CD4-positive, alpha-beta memory T cell (primary cell): ENCODE results near the gene CAMTA1. TPM values are rescaled to one million over a fixed set of nuclear protein-coding genes. Genes with fewer than 3 reads are reported as not detected.

Experiments used
- CTCF ChIA-PET: fragments of 350-600 bp; sonication (Branson Sonifier 250); formaldehyde crosslinking; loops from one replicate; lab custom pipeline; 2021; ENCODE audit warnings: inconsistent platforms; ENCODE audit not compliant: partially characterized antibody; lab: Charles Lee
- POLR2A ChIA-PET: fragments of 350-600 bp; sonication (Branson Sonifier 250); formaldehyde crosslinking; loops from one replicate; lab custom pipeline; 2021; ENCODE audit not compliant: partially characterized antibody; lab: Charles Lee
- DNase-seq, 5 donors: peaks; one replicate each; pipeline versions ENCODE4 v3.0.0 to v3.0.0-alpha.2; 2020 to 2022; ENCODE audit warnings: mixed read lengths in 1 of 5
- H3K27ac ChIP-seq: one replicate; pipeline ENCODE4 v1.7.0; 2013; ENCODE audit warnings: low read depth, low read length
- H3K27me3 ChIP-seq: 2 replicates; pipeline ENCODE4 v1.7.0; 2013; ENCODE audit warnings: mild to moderate bottlenecking, low read length, moderate library complexity; ENCODE audit not compliant: insufficient read depth
- H3K36me3 ChIP-seq: 2 replicates; pipeline ENCODE4 v1.7.0; 2013; ENCODE audit warnings: mild to moderate bottlenecking, low read length, moderate library complexity; ENCODE audit not compliant: insufficient read depth
- H3K4me1 ChIP-seq: 2 replicates; pipeline ENCODE4 v1.7.0; 2013; ENCODE audit warnings: mild to moderate bottlenecking, low read length, moderate library complexity; ENCODE audit not compliant: insufficient read depth
- H3K4me3 ChIP-seq, 2 donors: one replicate each; pipeline ENCODE4 v1.7.0; 2013; ENCODE audit warnings: low read length in 2 of 2, mild to moderate bottlenecking in 1 of 2
- H3K9me3 ChIP-seq, 2 donors: one replicate each; pipeline ENCODE4 v1.7.0; 2013; ENCODE audit warnings: low read length in 2 of 2, control low read depth in 1 of 2; ENCODE audit not compliant: control insufficient read depth in 1 of 2
- H3K27ac Mint-ChIP-seq, 7 donors: one replicate each; pipeline ENCODE4 v1.8.0; 2020 to 2021; ENCODE audit warnings: mixed read lengths in 7 of 7, mild to moderate bottlenecking in 6 of 7, inconsistent platforms in 3 of 7, moderate library complexity in 3 of 7
- H3K27me3 Mint-ChIP-seq, 2 donors: one replicate each; pipeline ENCODE4 v1.8.0; 2020 to 2021; ENCODE audit warnings: mixed read lengths in 2 of 2
- H3K36me3 Mint-ChIP-seq, 2 donors: one replicate each; pipeline ENCODE4 v1.8.0; 2020 to 2021; ENCODE audit warnings: mixed read lengths in 2 of 2, inconsistent platforms in 1 of 2, mild to moderate bottlenecking in 1 of 2
- H3K4me1 Mint-ChIP-seq, 4 donors: one replicate each; pipeline ENCODE4 v1.8.0; 2020 to 2021; ENCODE audit warnings: mixed read lengths in 4 of 4, mild to moderate bottlenecking in 1 of 4
- H3K4me3 Mint-ChIP-seq, 8 donors: one replicate each; pipeline ENCODE4 v1.8.0; 2020 to 2021; ENCODE audit warnings: mixed read lengths in 8 of 8, mild to moderate bottlenecking in 7 of 8, moderate library complexity in 6 of 8, inconsistent platforms in 3 of 8
- H3K9me3 Mint-ChIP-seq, 8 donors: one replicate each; pipeline ENCODE4 v1.8.0; 2020 to 2021; ENCODE audit warnings: mixed read lengths in 8 of 8, mild to moderate bottlenecking in 5 of 8, inconsistent platforms in 3 of 8, moderate library complexity in 1 of 8
- intact Hi-C: fragments of 100-400 bp; cut with micrococcal nuclease; formaldehyde crosslinking; loops from one replicate; pipeline ENCODE4 v1.15.1; 2023
- polyA plus RNA-seq, 2 donors: library from polyadenylated mRNA; unstranded; fragments of 300-500 nt; fragmentation: Illumina TruSeq; gene quantifications; one replicate each; pipeline ENCODE4 v1.2.3, GENCODE V29; 2021
- total RNA-seq, 2 experiments: library from RNA; stranded (reverse); gene quantifications; one replicate each; pipeline ENCODE4 v1.2.3, GENCODE V29; 2021

Gene CAMTA1
- total and polyA plus RNA-seq, 4 experiments from 2014 or later = 39.1 to 118 (median 59.9) TPM

GRCh38 chr1:7558921-7559869 lies 773.9 kb downstream of the CAMTA1 start:
- Histone ChIP-seq H3K9me3 (no peaks in the 10 kb centered on the region), H3K4me1 (no peaks in the 10 kb centered on the region), H3K36me3 (no peaks in the 10 kb centered on the region), H3K27me3 (no peaks in the 10 kb centered on the region), H3K27ac (no peak overlapping the region), H3K4me3 (no peak overlapping the region)
- H3K4me3 Mint-ChIP-seq = no peak overlapping the region
- DNase-seq = no peak
- CTCF ChIA-PET = no interaction called here
- POLR2A ChIA-PET = no interaction called here
- H3K27me3 Mint-ChIP-seq = peaks cover 5 to 9% of the 10 kb centered on the region in 2 donors
- H3K9me3 Mint-ChIP-seq = no peaks in the 10 kb centered on the region
- H3K4me1 Mint-ChIP-seq = no peaks in the 10 kb centered on the region
- intact Hi-C loops = no loop called here
- H3K36me3 Mint-ChIP-seq = no peaks in the 10 kb centered on the region
- H3K27ac Mint-ChIP-seq = no peak overlapping the region

- H3K36me3 Mint-ChIP-seq = no peaks in the 10 kb centered on the region
- intact Hi-C loops = no loop called here
- POLR2A ChIA-PET = no interaction called here
These were observed 774.9 kb downstream of the CAMTA1 start for GRCh38 chr1:7560128-7560527.

DNA sequence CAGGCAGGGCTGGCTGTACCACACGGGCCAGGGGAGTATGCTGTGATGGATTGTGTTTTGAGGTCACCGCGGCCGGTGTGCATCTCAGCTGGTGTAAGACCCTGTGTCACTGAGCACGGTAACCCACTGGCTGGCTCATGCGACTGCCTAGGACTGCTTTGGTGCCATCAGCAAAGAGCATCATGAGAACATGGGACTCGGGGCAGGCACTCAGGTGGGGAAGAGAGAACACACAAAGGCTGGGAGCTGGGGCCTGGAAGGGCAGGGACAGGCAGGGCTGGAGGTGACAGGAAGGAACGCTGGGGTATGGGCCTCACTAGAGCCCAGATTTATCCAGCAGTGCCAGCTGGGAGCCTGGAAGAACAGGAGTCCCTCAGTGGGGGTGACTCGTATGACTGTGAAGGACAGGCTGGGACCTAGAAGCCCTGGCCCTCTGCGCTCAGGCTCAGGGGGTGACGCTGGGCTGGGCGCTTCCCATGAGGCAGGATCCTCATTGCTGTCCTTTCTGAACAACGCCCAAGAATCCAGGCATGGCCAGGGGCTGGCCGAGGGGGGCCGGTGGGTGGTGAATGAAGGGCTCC lies 775.4 kb downstream of the CAMTA1 start:
- H3K27ac Mint-ChIP-seq = no peak overlapping the region

More at GRCh38 chr1:7560128-7560527, 774.9 kb downstream of the CAMTA1 start:
- Histone ChIP-seq H3K27me3 (no peaks in the 10 kb centered on the region), H3K27ac (no peak overlapping the region), H3K4me1 (no peaks in the 10 kb centered on the region), H3K4me3 (no peak overlapping the region), H3K36me3 (no peaks in the 10 kb centered on the region), H3K9me3 (no peaks in the 10 kb centered on the region)
- Mint-ChIP-seq H3K27me3 (peaks cover 5 to 8% of the 10 kb centered on the region in 2 donors), H3K27ac (no peak overlapping the region), H3K9me3 (no peaks in the 10 kb centered on the region), H3K4me1 (no peaks in the 10 kb centered on the region), H3K4me3 (no peak overlapping the region)
- CTCF ChIA-PET = no interaction called here
- DNase-seq = no peak

GRCh38 chr1:7561331-7561921 lies 776.2 kb downstream of the CAMTA1 start:
- ChIA-PET CTCF (no interaction called here), POLR2A (no interaction called here)
- H3K36me3 ChIP-seq = no peaks in the 10 kb centered on the region
- no peak overlapping the region for H3K4me3 ChIP-seq
- Mint-ChIP-seq H3K9me3 (no peaks in the 10 kb centered on the region), H3K4me1 (no peaks in the 10 kb centered on the region), H3K36me3 (no peaks in the 10 kb centered on the region), H3K4me3 (no peak overlapping the region), H3K27ac (no peak overlapping the region), H3K27me3 (peaks cover 0 to 6% of the 10 kb centered on the region in 2 donors)
- no peaks in the 10 kb centered on the region for H3K9me3 ChIP-seq
- H3K27ac ChIP-seq = no peak overlapping the region
- H3K27me3 ChIP-seq = no peaks in the 10 kb centered on the region
- no peak for DNase-seq
- intact Hi-C loops = no loop called here
- no peaks in the 10 kb centered on the region for H3K4me1 ChIP-seq

More for the DNA sequence above, 775.4 kb downstream of the CAMTA1 start:
- no peaks in the 10 kb centered on the region for H3K4me1 ChIP-seq
- Mint-ChIP-seq H3K4me1 (no peaks in the 10 kb centered on the region), H3K9me3 (no peaks in the 10 kb centered on the region), H3K36me3 (no peaks in the 10 kb centered on the region), H3K27me3 (peaks cover 3 to 8% of the 10 kb centered on the region in 2 donors), H3K4me3 (no peak overlapping the region)
- ChIA-PET POLR2A (no interaction called here), CTCF (no interaction called here)
- intact Hi-C loops = no loop called here
- no peaks in the 10 kb centered on the region for H3K27me3 ChIP-seq
- no peak overlapping the region for H3K4me3 ChIP-seq
- no peaks in the 10 kb centered on the region for H3K36me3 ChIP-seq
- H3K9me3 ChIP-seq = no peaks in the 10 kb centered on the region
- H3K27ac ChIP-seq = no peak overlapping the region
- no peak for DNase-seq

DNA sequence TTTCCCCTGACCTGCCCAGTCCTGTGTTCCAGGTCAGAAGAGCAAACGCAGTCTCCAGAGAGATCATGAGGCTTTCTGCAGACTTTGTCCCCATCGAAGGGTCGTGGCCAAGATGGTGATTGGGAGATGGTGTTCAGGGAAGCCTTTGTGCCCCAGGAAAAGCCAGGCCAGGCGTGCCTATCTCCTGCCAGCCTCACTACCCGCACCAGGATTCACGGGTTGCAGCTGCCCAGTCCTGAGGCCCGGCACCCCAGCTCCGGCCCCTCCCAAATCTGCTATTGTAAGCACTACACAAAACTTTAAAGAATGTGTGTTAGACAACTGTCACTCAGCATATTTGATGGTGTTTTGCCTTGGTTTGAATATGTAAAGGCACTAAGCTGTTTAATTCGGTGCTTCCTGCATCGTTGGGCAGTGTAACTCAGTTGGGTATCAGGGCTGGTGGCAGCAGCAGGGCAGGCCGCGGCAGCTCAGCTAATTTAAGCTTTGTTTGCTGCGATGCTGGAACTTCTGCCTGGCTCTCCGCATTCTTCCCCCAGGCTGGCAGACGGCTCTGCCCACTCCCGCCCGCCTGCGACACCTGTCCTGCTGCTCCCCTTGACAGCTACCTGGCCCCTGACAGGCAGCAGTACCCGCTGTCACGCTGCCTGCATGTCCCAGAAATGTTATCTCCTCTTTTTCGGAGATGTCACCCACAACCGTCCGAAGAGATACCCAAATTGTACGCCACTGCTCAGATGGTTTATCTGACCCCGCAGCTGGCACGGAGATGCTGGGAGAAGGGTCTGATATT lies 776.9 kb downstream of the CAMTA1 start:
- Histone ChIP-seq H3K27me3 (no peaks in the 10 kb centered on the region), H3K27ac (no peak overlapping the region), H3K36me3 (no peaks in the 10 kb centered on the region), H3K9me3 (no peaks in the 10 kb centered on the region), H3K4me1 (no peaks in the 10 kb centered on the region), H3K4me3 (no peak overlapping the region)
- ChIA-PET CTCF (no interaction called here), POLR2A (no interaction called here)
- Mint-ChIP-seq H3K4me1 (no peaks in the 10 kb centered on the region), H3K27ac (no peak overlapping the region), H3K36me3 (no peaks in the 10 kb centered on the region), H3K27me3 (peaks cover 0 to 4% of the 10 kb centered on the region in 2 donors), H3K4me3 (no peak overlapping the region), H3K9me3 (no peaks in the 10 kb centered on the region)
- no peak for DNase-seq
- intact Hi-C loops = no loop called here

- Histone ChIP-seq H3K9me3 (no peaks in the 10 kb centered on the region), H3K27me3 (no peaks in the 10 kb centered on the region), H3K36me3 (no peaks in the 10 kb centered on the region), H3K27ac (no peak overlapping the region), H3K4me3 (no peak overlapping the region), H3K4me1 (no peaks in the 10 kb centered on the region)
- Mint-ChIP-seq H3K27me3 (peaks cover 0 to 4% of the 10 kb centered on the region in 2 donors), H3K4me3 (no peak overlapping the region), H3K36me3 (no peaks in the 10 kb centered on the region), H3K9me3 (no peaks in the 10 kb centered on the region), H3K27ac (no peak overlapping the region), H3K4me1 (no peaks in the 10 kb centered on the region)
- intact Hi-C loops = no loop called here
- ChIA-PET CTCF (no interaction called here), POLR2A (no interaction called here)
- DNase-seq = no peak
These were observed 777.7 kb downstream of the CAMTA1 start for GRCh38 chr1:7562729-7563605.
